GM12878 (cell line): ENCODE results near the gene MLLT3. TPM values are rescaled to one million over a fixed set of nuclear protein-coding genes. Genes with fewer than 3 reads are reported as not detected.

Source experiments
- ATAC-seq: fragments of 200-7000 bp; cut with Tn5 transposase; 3 replicates; pipeline ENCODE4 v1.9.1; 2020; ENCODE audit warnings: mild to moderate bottlenecking, moderate library complexity
- BruUV-seq: library from RNA; stranded (reverse); fragments of 400-500 nt; replicated peaks from 2 replicates; lab custom pipeline; 2021; lab: Mats Ljungman, UMichigan
- CTCF ChIA-PET: fragments of 300-600 bp; sonication (Branson Sonifier 250); formaldehyde crosslinking; extraction: SDS; loops from one replicate; lab custom pipeline; 2021; ENCODE audit warnings: inconsistent platforms; lab: Yijun Ruan, JAX
- POLR2A ChIA-PET: fragments of 350-600 bp; formaldehyde crosslinking; extraction: SDS; loops from one replicate; lab custom pipeline; 2021; ENCODE audit warnings: inconsistent platforms; lab: Charles Lee
- RAD21 ChIA-PET: fragments of 300-600 bp; sonication (Branson Sonifier 250); formaldehyde crosslinking; loops from one replicate; lab custom pipeline; 2023; ENCODE audit warnings: antibody characterized with exemption; ENCODE audit not compliant: unreplicated experiment; lab: Charles Lee
- SMC1A ChIA-PET: fragments of 300-600 bp; sonication (Branson Sonifier 250); formaldehyde crosslinking; loops from one replicate; lab custom pipeline; 2023; ENCODE audit not compliant: unreplicated experiment, uncharacterized antibody; lab: Charles Lee
- DNase-seq: peaks from one replicate; pipeline ENCODE4 v3.0.0-alpha.2; 2011; ENCODE audit warnings: low read depth, low spot score
- FAIRE-seq: peaks from 3 replicates; lab custom pipeline; 2011; peaks lifted over from hg19 to GRCh38; lab: Jason Lieb, UNC
- H2AFZ ChIP-seq: 2 replicates; pipeline ENCODE4 v1.6.0; 2011; ENCODE audit warnings: low read depth, low read length, control low read depth; ENCODE audit not compliant: control insufficient read depth
- H3K27ac ChIP-seq: 2 replicates; pipeline ENCODE4 v1.5.1; 2011; ENCODE audit warnings: control low read depth; ENCODE audit not compliant: control insufficient read depth, insufficient read depth
- H3K27me3 ChIP-seq, 2 experiments: replicated peaks in 1 of 2; 2 replicates each; pipeline versions ENCODE4 v1.6.0 to v1.6.1; 2011; ENCODE audit warnings: low read length in 1 of 2; ENCODE audit not compliant: control insufficient read depth in 2 of 2, insufficient read depth in 2 of 2
- H3K36me3 ChIP-seq, 2 experiments: 2 replicates each; pipeline ENCODE4 v1.5.1; 2011; ENCODE audit warnings: low read length in 1 of 2; ENCODE audit not compliant: control insufficient read depth in 2 of 2, insufficient read depth in 2 of 2
- H3K4me1 ChIP-seq: 2 replicates; pipeline ENCODE4 v1.6.1; 2011; ENCODE audit warnings: mild to moderate bottlenecking, low read length, moderate library complexity, mixed read lengths; ENCODE audit not compliant: control insufficient read depth, insufficient read depth
- H3K4me2 ChIP-seq: 2 replicates; pipeline ENCODE4 v1.6.0; 2011; ENCODE audit warnings: control low read depth; ENCODE audit not compliant: control insufficient read depth, insufficient read depth
- H3K4me3 ChIP-seq: fragments of 200-600 bp; sonication (generic); 2 replicates; pipeline ENCODE4 v1.5.1; 2016
- H3K79me2 ChIP-seq: 2 replicates; pipeline ENCODE4 v1.6.0; 2011; ENCODE audit warnings: low read length; ENCODE audit not compliant: control insufficient read depth, insufficient read depth
- H3K9ac ChIP-seq: 2 replicates; pipeline ENCODE4 v1.8.0; 2011; ENCODE audit warnings: low read length, control low read depth, mixed read lengths; ENCODE audit not compliant: control insufficient read depth, insufficient read depth
- H3K9me3 ChIP-seq: replicated peaks from 3 replicates; pipeline ENCODE4 v1.5.1; 2011; ENCODE audit warnings: mild to moderate bottlenecking, low read length; ENCODE audit not compliant: control insufficient read depth, insufficient read depth
- H4K20me1 ChIP-seq: 2 replicates; pipeline ENCODE4 v1.6.0; 2011; ENCODE audit not compliant: control insufficient read depth, insufficient read depth
- BCL11A ChIP-seq: IDR thresholded peaks from 2 replicates; pipeline ENCODE4 v1.6.1; 2011; ENCODE audit warnings: low read depth, low read length
- CHD1 ChIP-seq: IDR thresholded peaks from 2 replicates; pipeline ENCODE4 v1.6.1; 2012; ENCODE audit warnings: low read depth, low read length, improper control_type of control experiment
- DPF2 ChIP-seq: fragments of 450-650 bp; IDR thresholded peaks from 2 replicates; pipeline ENCODE4 v1.6.1; 2017; ENCODE audit warnings: mild to moderate bottlenecking
- EP300 ChIP-seq, 2 experiments: fragments of 150-350 bp in 1 of 2; IDR thresholded peaks; 2 replicates each; pipeline ENCODE4 v1.6.1; 2011 to 2012; ENCODE audit warnings: low read depth in 2 of 2, low read length in 2 of 2, borderline replicate concordance in 1 of 2, improper control_type of control experiment in 1 of 2, inconsistent platforms in 1 of 2; ENCODE audit not compliant: control insufficient read depth in 1 of 2
- HDAC2 ChIP-seq: fragments of 200-600 bp; sonication (generic); IDR thresholded peaks from 2 replicates; pipeline ENCODE4 v1.6.1; 2017
- IKZF1 ChIP-seq: fragments of 450-650 bp; conservative IDR thresholded peaks from 2 replicates; pipeline ENCODE4 v1.6.1; 2017; ENCODE audit warnings: antibody characterized with exemption, mild to moderate bottlenecking
- IKZF2 ChIP-seq, 2 experiments: fragments of 450-650 bp; IDR thresholded peaks; 2 replicates each; pipeline ENCODE4 v1.6.1; 2017; ENCODE audit warnings: mild to moderate bottlenecking in 2 of 2, moderate library complexity in 2 of 2
- JUNB ChIP-seq: IDR thresholded peaks from 2 replicates; pipeline ENCODE4 v1.6.1; 2016; ENCODE audit warnings: antibody characterized with exemption, mild to moderate bottlenecking
- KDM1A ChIP-seq: fragments of 200-600 bp; sonication (generic); IDR thresholded peaks from 2 replicates; pipeline ENCODE4 v1.6.1; 2016; ENCODE audit warnings: borderline replicate concordance
- MTA2 ChIP-seq: fragments of 450-650 bp; IDR thresholded peaks from 2 replicates; pipeline ENCODE4 v1.6.1; 2016; ENCODE audit warnings: low read depth, mild to moderate bottlenecking, moderate library complexity
- MXI1 ChIP-seq: fragments of 150-350 bp; IDR thresholded peaks from 2 replicates; pipeline ENCODE4 v1.6.1; 2011; ENCODE audit warnings: low read depth, mild to moderate bottlenecking, inconsistent platforms, low read length, improper control_type of control experiment
- NFXL1 ChIP-seq: fragments of 450-650 bp; IDR thresholded peaks from 2 replicates; pipeline ENCODE4 v1.6.1; 2017; ENCODE audit warnings: antibody characterized with exemption, mild to moderate bottlenecking, borderline replicate concordance
- RELA ChIP-seq: fragments of 450-650 bp; IDR thresholded peaks from 2 replicates; pipeline ENCODE4 v1.8.0; 2014; ENCODE audit warnings: borderline replicate concordance; ENCODE audit not compliant: partially characterized antibody
- RUNX3 ChIP-seq: IDR thresholded peaks from 2 replicates; pipeline ENCODE4 v1.6.1; 2012; ENCODE audit warnings: low read length, inconsistent platforms
- SPI1 ChIP-seq: IDR thresholded peaks from 2 replicates; pipeline ENCODE4 v1.6.1; 2011; ENCODE audit warnings: low read depth, mild to moderate bottlenecking, low read length, moderate library complexity, borderline replicate concordance; ENCODE audit not compliant: insufficient read depth
- STAT3 ChIP-seq: IDR thresholded peaks from 2 replicates; pipeline ENCODE4 v1.6.1; 2011; ENCODE audit warnings: low read depth, low read length, improper control_type of control experiment
- TARDBP ChIP-seq: IDR thresholded peaks from 2 replicates; pipeline ENCODE4 v1.6.1; 2016; ENCODE audit warnings: borderline replicate concordance
- TCF12 ChIP-seq: IDR thresholded peaks from 2 replicates; pipeline ENCODE4 v1.6.1; 2011; ENCODE audit warnings: low read depth, mild to moderate bottlenecking, low read length
- ZZZ3 ChIP-seq: IDR thresholded peaks from 2 replicates; pipeline ENCODE4 v1.6.1; 2011; ENCODE audit warnings: low read depth; ENCODE audit not compliant: control insufficient read depth, insufficient read length
- WGBS: methylation state at CpG from one replicate; pipeline ENCODE4 v1.1.6; 2016; ENCODE audit warnings: low lambda C conversion rate; ENCODE audit not compliant: insufficient replicate concordance, insufficient coverage; ENCODE audit errors: missing lambda C conversion rate; 5-methylcytosine and 5-hydroxymethylcytosine counted together
- in situ Hi-C: fragments of 300-500 bp; cut with MboI; formaldehyde crosslinking; loops from 9 replicates; pipeline ENCODE4 v1.14.3; 2018; ENCODE audit warnings: mixed read lengths
- intact Hi-C: fragments of 100-400 bp; cut with micrococcal nuclease; formaldehyde crosslinking; loops from one replicate; pipeline ENCODE4 v1.14.2; 2022; ENCODE audit not compliant: unreplicated experiment
- polyA plus RNA-seq, 11 experiments: library from polyadenylated mRNA; depleted of rRNA in 4 of 11; unstranded in 6 of 11; stranded (reverse) in 5 of 11; fragments of >200 nt; fragmentation: Nextera tagmentation in 4 of 11; fragmentation: Illumina TruSeq in 1 of 11; extraction: Ambion mirVana in 4 of 11; extraction: Trizol in 1 of 11; gene quantifications; 1 replicate in 1 of 11; 2 replicates in 10 of 11; pipeline versions ENCODE4 v1.2.1 to v1.2.3, GENCODE V29; 2011 to 2016; ENCODE audit warnings: inconsistent platforms in 2 of 11, missing spikeins in 2 of 11, low read depth in 1 of 11
- total RNA-seq, 4 experiments: library from RNA; depleted of rRNA in 3 of 4; stranded (reverse); fragments of >200 nt in 3 of 4; fragmentation: Illumina TruSeq in 1 of 4; extraction: Trizol in 1 of 4; gene quantifications; 2 replicates each; pipeline versions ENCODE4 v1.2.1 to v1.2.3, GENCODE V29; 2013 to 2021
- TF ChIP-seq, protein P1 (sequence below): fragments of 450-650 bp; IDR thresholded peaks from 2 replicates; pipeline ENCODE4 v1.6.1; 2017; ENCODE audit warnings: mild to moderate bottlenecking
- TF ChIP-seq, protein P2 (sequence below): fragments of 450-650 bp; IDR thresholded peaks from 2 replicates; pipeline ENCODE4 v1.6.1; 2016; ENCODE audit warnings: mild to moderate bottlenecking
- TF ChIP-seq, protein P3 (sequence below): fragments of 450-650 bp; IDR thresholded peaks from 2 replicates; pipeline ENCODE4 v1.6.1; 2017; ENCODE audit warnings: antibody characterized with exemption, mild to moderate bottlenecking, moderate library complexity

The MLLT3 gene
- total and polyA plus RNA-seq, 10 of the 15 experiments (the other 5 are each of a cell fraction or from before 2014, with no cell fraction given), result 17.7 to 72.3 (median 35.6) TPM

DNA sequence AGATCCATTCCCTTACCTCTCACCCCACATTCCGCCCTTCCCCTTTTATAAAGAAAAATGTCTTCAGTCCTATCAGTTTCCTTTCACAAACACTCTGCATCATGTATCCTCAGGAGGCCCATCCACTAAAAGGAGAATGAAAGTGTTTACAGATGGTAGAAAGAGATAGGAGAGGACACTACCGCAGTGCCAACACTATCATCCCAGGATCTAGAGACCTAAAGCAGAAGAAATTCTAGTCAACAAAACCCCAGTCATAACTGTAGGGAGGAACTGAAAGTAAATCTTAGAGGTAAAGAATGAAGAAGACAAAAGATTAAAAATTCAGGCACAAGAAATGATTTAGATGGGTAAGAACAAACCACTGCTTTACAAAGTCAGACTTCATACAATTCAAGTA, 114.1 kb downstream of the MLLT3 start:
- H3K4me3 ChIP-seq, result no peak overlapping the region
- no peaks in the 10 kb centered on the region for H3K36me3 ChIP-seq
- peak overlapping the region; percentile 65 for H3K4me2 ChIP-seq
- ChIA-PET SMC1A (no interaction called here), CTCF (no interaction called here), POLR2A (no interaction called here), RAD21 (no interaction called here)
- in situ Hi-C loops, result no loop called here
- H3K9ac ChIP-seq, result no peak overlapping the region
- no TSS peak for BruUV-seq
- FAIRE-seq (no peak), DNase-seq (no peak), ATAC-seq (peak; percentile 89)
- 72% methylated on average over 2 of the region's 2 CpGs for WGBS
- no peak overlapping the region for H2AFZ ChIP-seq
- H3K27ac ChIP-seq, result no peak overlapping the region
- H3K27me3 ChIP-seq, result no peaks in the 10 kb centered on the region
- no peaks in the 10 kb centered on the region for H3K9me3 ChIP-seq
- H3K79me2 ChIP-seq, result peaks cover 25% of the 10 kb centered on the region
- intact Hi-C loops, result no loop called here
- H3K4me1 ChIP-seq, result peaks cover 6% of the 10 kb centered on the region
- TF ChIP-seq BCL11A (no peak), TCF12 (no peak), IKZF2 (IDR thresholded peaks at IDR 0.05) (peak; percentile 47 to 60), MXI1 (no peak), RUNX3 (0 out of 2 replicates have a peak, but pooled peaks have one; percentile 24), RELA (no peak), HDAC2 (no peak), JUNB (peak; percentile 56), NFXL1 (no peak), TARDBP (no peak), IKZF1 (0 out of 2 replicates have a peak, but pooled peaks have one; percentile 37), KDM1A (no peak), EP300 (IDR thresholded peaks at IDR 0.05; ENCODE audit: borderline replicate concordance in 1 of 2, control insufficient read depth in 1 of 2, low read depth in 2 of 2, low read length in 2 of 2) (0 out of 4 replicates have a peak, but pooled peaks of 1 of the 2 experiments have one; percentile 15), SPI1 (peak; percentile 91), STAT3 (no peak), DPF2 (0 out of 2 replicates have a peak, but pooled peaks have one; percentile 28), MTA2 (0 out of 2 replicates have a peak, but pooled peaks have one; percentile 26), CHD1 (no peak), ZZZ3 (no peak)
- TF ChIP-seq, protein P1, sequence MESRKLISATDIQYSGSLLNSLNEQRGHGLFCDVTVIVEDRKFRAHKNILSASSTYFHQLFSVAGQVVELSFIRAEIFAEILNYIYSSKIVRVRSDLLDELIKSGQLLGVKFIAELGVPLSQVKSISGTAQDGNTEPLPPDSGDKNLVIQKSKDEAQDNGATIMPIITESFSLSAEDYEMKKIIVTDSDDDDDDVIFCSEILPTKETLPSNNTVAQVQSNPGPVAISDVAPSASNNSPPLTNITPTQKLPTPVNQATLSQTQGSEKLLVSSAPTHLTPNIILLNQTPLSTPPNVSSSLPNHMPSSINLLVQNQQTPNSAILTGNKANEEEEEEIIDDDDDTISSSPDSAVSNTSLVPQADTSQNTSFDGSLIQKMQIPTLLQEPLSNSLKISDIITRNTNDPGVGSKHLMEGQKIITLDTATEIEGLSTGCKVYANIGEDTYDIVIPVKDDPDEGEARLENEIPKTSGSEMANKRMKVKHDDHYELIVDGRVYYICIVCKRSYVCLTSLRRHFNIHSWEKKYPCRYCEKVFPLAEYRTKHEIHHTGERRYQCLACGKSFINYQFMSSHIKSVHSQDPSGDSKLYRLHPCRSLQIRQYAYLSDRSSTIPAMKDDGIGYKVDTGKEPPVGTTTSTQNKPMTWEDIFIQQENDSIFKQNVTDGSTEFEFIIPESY, result no peak
- TF ChIP-seq, protein P2, sequence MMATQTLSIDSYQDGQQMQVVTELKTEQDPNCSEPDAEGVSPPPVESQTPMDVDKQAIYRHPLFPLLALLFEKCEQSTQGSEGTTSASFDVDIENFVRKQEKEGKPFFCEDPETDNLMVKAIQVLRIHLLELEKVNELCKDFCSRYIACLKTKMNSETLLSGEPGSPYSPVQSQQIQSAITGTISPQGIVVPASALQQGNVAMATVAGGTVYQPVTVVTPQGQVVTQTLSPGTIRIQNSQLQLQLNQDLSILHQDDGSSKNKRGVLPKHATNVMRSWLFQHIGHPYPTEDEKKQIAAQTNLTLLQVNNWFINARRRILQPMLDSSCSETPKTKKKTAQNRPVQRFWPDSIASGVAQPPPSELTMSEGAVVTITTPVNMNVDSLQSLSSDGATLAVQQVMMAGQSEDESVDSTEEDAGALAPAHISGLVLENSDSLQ, result no peak
- TF ChIP-seq, protein P3, sequence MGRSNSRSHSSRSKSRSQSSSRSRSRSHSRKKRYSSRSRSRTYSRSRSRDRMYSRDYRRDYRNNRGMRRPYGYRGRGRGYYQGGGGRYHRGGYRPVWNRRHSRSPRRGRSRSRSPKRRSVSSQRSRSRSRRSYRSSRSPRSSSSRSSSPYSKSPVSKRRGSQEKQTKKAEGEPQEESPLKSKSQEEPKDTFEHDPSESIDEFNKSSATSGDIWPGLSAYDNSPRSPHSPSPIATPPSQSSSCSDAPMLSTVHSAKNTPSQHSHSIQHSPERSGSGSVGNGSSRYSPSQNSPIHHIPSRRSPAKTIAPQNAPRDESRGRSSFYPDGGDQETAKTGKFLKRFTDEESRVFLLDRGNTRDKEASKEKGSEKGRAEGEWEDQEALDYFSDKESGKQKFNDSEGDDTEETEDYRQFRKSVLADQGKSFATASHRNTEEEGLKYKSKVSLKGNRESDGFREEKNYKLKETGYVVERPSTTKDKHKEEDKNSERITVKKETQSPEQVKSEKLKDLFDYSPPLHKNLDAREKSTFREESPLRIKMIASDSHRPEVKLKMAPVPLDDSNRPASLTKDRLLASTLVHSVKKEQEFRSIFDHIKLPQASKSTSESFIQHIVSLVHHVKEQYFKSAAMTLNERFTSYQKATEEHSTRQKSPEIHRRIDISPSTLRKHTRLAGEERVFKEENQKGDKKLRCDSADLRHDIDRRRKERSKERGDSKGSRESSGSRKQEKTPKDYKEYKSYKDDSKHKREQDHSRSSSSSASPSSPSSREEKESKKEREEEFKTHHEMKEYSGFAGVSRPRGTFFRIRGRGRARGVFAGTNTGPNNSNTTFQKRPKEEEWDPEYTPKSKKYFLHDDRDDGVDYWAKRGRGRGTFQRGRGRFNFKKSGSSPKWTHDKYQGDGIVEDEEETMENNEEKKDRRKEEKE, result no peak
- no peaks in the 10 kb centered on the region for H4K20me1 ChIP-seq
